ENCODE data around the gene AKAP6. TPM values are rescaled to one million over a fixed set of nuclear protein-coding genes. Genes with fewer than 3 reads are reported as not detected.

Gene AKAP6
- total and polyA plus RNA-seq, 7 donors: 0.60 to 56.2 (median 29.5) TPM; not detected in 1

- TF ChIP-seq POLR2AphosphoS5 (IDR thresholded peaks at IDR 0.05): no peak
- TF ChIP-seq POLR2A (IDR thresholded peaks at IDR 0.05): no peak
- no peak for TF ChIP-seq EP300 (IDR thresholded peaks at IDR 0.05)
- no peak for TF ChIP-seq CTCF (IDR thresholded peaks at IDR 0.05)
- intact Hi-C loops (cut with DNase I): no loop called here
- H3K9me3 ChIP-seq: no peaks in the 10 kb centered on the region
Measured at GRCh38 chr14:32342847-32343194, 13.7 kb downstream of the AKAP6 start.

GRCh38 chr14:32343926-32344430, 14.9 kb downstream of the AKAP6 start:
- Histone ChIP-seq H3K4me1 (no peaks in the 10 kb centered on the region), H3K9me3 (no peaks in the 10 kb centered on the region), H3K27me3 (no peaks in the 10 kb centered on the region), H3K36me3 (no peaks in the 10 kb centered on the region), H3K4me3 (no peak overlapping the region), H3K27ac (no peak overlapping the region)
- DNase-seq: no peak
- intact Hi-C loops (cut with DNase I): no loop called here
- 88 to 91% methylated on average over 2 of the region's 2 CpGs for WGBS, 2 donors
- TF ChIP-seq CTCF (IDR thresholded peaks at IDR 0.05) (no peak), POLR2AphosphoS5 (IDR thresholded peaks at IDR 0.05) (no peak), POLR2A (IDR thresholded peaks at IDR 0.05) (no peak), EP300 (IDR thresholded peaks at IDR 0.05) (no peak)

More at GRCh38 chr14:32342847-32343194, 13.7 kb downstream of the AKAP6 start:
- DNase-seq: no peak
- H3K4me1 ChIP-seq: no peaks in the 10 kb centered on the region
- no peaks in the 10 kb centered on the region for H3K27me3 ChIP-seq
- no peak overlapping the region for H3K27ac ChIP-seq
- WGBS, 2 donors: 68 to 79% methylated on average over 2 of the region's 2 CpGs
- no peaks in the 10 kb centered on the region for H3K36me3 ChIP-seq
- H3K4me3 ChIP-seq: no peak overlapping the region

- H3K4me3 ChIP-seq: no peak overlapping the region
- TF ChIP-seq POLR2A (IDR thresholded peaks at IDR 0.05) (no peak), CTCF (IDR thresholded peaks at IDR 0.05) (no peak), EP300 (IDR thresholded peaks at IDR 0.05) (no peak), POLR2AphosphoS5 (IDR thresholded peaks at IDR 0.05) (no peak)
- intact Hi-C loops (cut with DNase I): no loop called here
- no peaks in the 10 kb centered on the region for H3K9me3 ChIP-seq
- no peaks in the 10 kb centered on the region for H3K36me3 ChIP-seq
- no peak for DNase-seq
- H3K27ac ChIP-seq: no peak overlapping the region
- H3K4me1 ChIP-seq: no peaks in the 10 kb centered on the region
- H3K27me3 ChIP-seq: no peaks in the 10 kb centered on the region
- 58 to 86% methylated on average over 1 of the region's 1 CpG for WGBS, 2 donors
Measured at GRCh38 chr14:32345311-32345791, 16.3 kb downstream of the AKAP6 start.

- intact Hi-C loops (cut with DNase I): no loop called here
- no peaks in the 10 kb centered on the region for H3K27me3 ChIP-seq
- DNase-seq: no peak
- TF ChIP-seq POLR2AphosphoS5 (IDR thresholded peaks at IDR 0.05) (no peak), EP300 (IDR thresholded peaks at IDR 0.05) (no peak), POLR2A (IDR thresholded peaks at IDR 0.05) (no peak), CTCF (IDR thresholded peaks at IDR 0.05) (no peak)
- no peak overlapping the region for H3K27ac ChIP-seq
- 94 to 95% methylated on average over 4 of the region's 4 CpGs for WGBS, 2 donors
- H3K4me1 ChIP-seq: no peaks in the 10 kb centered on the region
- no peaks in the 10 kb centered on the region for H3K36me3 ChIP-seq
- H3K4me3 ChIP-seq: no peak overlapping the region
- H3K9me3 ChIP-seq: no peaks in the 10 kb centered on the region
Measured at GRCh38 chr14:32349322-32349721, 20.2 kb downstream of the AKAP6 start.

- no peak overlapping the region for H3K27ac ChIP-seq
- H3K4me1 ChIP-seq: no peaks in the 10 kb centered on the region
- H3K36me3 ChIP-seq: no peaks in the 10 kb centered on the region
- TF ChIP-seq POLR2A (IDR thresholded peaks at IDR 0.05): no peak
- TF ChIP-seq EP300 (IDR thresholded peaks at IDR 0.05): no peak
- no peak for TF ChIP-seq POLR2AphosphoS5 (IDR thresholded peaks at IDR 0.05)
- no peak for TF ChIP-seq CTCF (IDR thresholded peaks at IDR 0.05)
- intact Hi-C loops (cut with DNase I): no loop called here
- no peak for DNase-seq
- 64 to 65% methylated on average over 1 of the region's 1 CpG for WGBS, 2 donors
- H3K9me3 ChIP-seq: no peaks in the 10 kb centered on the region
- no peak overlapping the region for H3K4me3 ChIP-seq
- no peaks in the 10 kb centered on the region for H3K27me3 ChIP-seq
Measured at GRCh38 chr14:32350020-32350419, 20.9 kb downstream of the AKAP6 start.
